Measurements from ENCODE around the gene ZNF554. TPM values are rescaled to one million over a fixed set of nuclear protein-coding genes. Genes with fewer than 3 reads are reported as not detected.

Gene ZNF554
- total and polyA plus RNA-seq, 12 donors, result 0.94 to 6.7 (median 4.7) TPM

DNA sequence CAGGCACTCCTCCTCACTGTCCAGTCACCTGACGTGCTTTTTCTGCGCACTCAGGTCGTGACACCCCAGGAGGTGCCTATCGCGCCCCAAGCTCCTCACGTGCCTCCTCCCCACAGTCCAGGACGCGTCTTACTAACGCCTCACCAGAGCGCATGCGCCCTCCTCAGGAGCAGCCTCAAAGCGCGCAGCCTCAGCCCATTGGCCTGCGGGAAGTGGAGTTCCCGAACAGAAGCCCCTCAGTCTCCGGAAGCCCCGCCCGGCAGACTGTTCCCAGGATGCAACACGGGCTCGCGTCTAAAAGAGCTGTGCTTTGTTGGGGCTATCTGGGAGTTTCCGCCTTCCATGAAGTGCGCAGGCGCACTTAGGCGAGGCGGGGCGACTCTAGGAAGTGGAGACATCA lies 39.2 kb downstream of the ZNF554 start:
- peaks cover 0 to 47% (median 15%) of the 10 kb centered on the region in 9 donors for H3K36me3 ChIP-seq
- intact Hi-C loops (cut with DNase I), result no loop called here
- peaks cover 0 to 79% (median 46%) of the 10 kb centered on the region in 11 donors for H3K9me3 ChIP-seq
- TF ChIP-seq, protein P1, sequence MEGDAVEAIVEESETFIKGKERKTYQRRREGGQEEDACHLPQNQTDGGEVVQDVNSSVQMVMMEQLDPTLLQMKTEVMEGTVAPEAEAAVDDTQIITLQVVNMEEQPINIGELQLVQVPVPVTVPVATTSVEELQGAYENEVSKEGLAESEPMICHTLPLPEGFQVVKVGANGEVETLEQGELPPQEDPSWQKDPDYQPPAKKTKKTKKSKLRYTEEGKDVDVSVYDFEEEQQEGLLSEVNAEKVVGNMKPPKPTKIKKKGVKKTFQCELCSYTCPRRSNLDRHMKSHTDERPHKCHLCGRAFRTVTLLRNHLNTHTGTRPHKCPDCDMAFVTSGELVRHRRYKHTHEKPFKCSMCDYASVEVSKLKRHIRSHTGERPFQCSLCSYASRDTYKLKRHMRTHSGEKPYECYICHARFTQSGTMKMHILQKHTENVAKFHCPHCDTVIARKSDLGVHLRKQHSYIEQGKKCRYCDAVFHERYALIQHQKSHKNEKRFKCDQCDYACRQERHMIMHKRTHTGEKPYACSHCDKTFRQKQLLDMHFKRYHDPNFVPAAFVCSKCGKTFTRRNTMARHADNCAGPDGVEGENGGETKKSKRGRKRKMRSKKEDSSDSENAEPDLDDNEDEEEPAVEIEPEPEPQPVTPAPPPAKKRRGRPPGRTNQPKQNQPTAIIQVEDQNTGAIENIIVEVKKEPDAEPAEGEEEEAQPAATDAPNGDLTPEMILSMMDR (IDR thresholded peaks at IDR 0.05), result no peak
- no peaks in the 10 kb centered on the region for H3K4me1 ChIP-seq
- DNase-seq, result no peak
- 63 to 69% methylated on average over 27 of the region's 27 CpGs for WGBS, 2 donors
- no peak overlapping the region for H3K27ac ChIP-seq
- peak in 2 of 8 donors; percentile 31 to 50 for ATAC-seq
- H3K27me3 ChIP-seq, result no peaks in the 10 kb centered on the region
- H3K4me3 ChIP-seq, result no peak overlapping the region

DNA sequence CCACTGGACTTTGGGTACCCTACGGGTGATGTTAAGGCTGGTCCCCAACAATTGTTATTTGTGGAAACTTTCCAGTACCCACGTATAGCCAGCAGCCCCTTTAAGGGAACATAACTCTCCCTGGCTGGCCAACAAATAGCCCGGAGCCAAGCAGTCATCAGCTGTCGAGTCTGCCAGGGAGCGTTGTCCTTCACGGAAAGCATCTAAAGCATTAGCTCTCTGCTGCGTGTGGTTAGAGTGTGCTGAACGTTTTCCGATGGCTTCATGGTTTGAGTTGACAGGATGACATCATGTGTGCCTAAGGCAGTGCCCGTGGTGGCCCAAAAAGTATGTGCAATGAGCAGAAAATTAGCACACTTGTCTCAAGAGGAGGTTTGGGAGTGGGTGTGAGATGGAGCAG lies 44.1 kb downstream of the ZNF554 start:
- intact Hi-C loops (cut with DNase I), result no loop called here

DNA sequence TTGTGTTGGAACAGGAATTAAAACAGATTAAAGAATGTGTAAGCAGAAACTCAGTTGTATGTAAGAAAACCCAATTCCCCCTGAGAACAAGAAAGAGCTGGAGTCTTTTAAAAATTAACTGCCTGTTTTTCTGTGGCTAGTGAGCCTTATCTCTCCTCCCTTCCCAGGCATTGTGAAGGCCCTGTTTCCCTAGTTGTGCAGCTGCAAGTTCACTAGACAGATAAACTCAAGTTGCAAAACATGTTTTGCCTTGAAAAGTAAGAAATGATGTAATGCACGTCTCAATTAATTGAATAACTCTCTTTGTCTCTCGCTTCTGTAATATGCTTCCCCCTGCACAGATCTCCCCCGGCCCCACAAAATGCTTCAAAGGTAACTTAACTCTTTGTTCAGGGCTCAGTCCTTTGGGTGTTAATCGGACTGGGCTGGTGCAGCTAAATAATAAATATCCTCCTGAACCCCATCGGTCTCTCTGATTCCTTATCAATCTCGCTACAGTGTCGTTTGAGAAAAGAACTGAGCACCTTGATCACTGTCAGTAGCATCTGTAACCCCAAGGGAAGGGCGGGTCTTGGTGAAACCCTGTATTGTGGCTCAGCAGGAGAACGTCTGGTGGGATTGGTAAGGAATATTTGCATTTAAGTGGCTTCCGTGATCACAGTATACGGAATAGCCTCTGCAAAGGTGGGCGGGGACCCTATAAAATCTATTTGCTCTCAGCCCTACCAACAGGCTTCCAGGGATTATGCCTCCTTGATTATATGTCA lies 45.8 kb downstream of the ZNF554 start:
- no peaks in the 10 kb centered on the region for H3K27me3 ChIP-seq
- H3K27ac ChIP-seq, result no peak overlapping the region
- no peak overlapping the region for H3K4me3 ChIP-seq
- ATAC-seq (no peak), DNase-seq (no peak)
- peaks cover 0 to 12% (median 0%) of the 10 kb centered on the region in 11 donors for H3K9me3 ChIP-seq
- 43 to 57% methylated on average over 12 of the region's 12 CpGs for WGBS, 2 donors
- no peaks in the 10 kb centered on the region for H3K36me3 ChIP-seq
- H3K4me1 ChIP-seq, result no peaks in the 10 kb centered on the region
- TF ChIP-seq, protein P1 (IDR thresholded peaks at IDR 0.05), result no peak
- intact Hi-C loops (cut with DNase I), result no loop called here

More for the DNA sequence above, 44.1 kb downstream of the ZNF554 start:
- TF ChIP-seq, protein P1 (IDR thresholded peaks at IDR 0.05), result no peak
- DNase-seq (no peak), ATAC-seq (peak in 3 of 8 donors; percentile 36 to 67 (median 48))
- Histone ChIP-seq H3K36me3 (peaks cover 0 to under 1% (median 0%) of the 10 kb centered on the region in 9 donors), H3K27me3 (no peaks in the 10 kb centered on the region), H3K27ac (no peak overlapping the region), H3K9me3 (peaks cover 0 to 29% (median 6%) of the 10 kb centered on the region in 11 donors), H3K4me1 (no peaks in the 10 kb centered on the region), H3K4me3 (no peak overlapping the region)
- 61 to 66% methylated on average over 10 of the region's 10 CpGs for WGBS, 2 donors

DNA sequence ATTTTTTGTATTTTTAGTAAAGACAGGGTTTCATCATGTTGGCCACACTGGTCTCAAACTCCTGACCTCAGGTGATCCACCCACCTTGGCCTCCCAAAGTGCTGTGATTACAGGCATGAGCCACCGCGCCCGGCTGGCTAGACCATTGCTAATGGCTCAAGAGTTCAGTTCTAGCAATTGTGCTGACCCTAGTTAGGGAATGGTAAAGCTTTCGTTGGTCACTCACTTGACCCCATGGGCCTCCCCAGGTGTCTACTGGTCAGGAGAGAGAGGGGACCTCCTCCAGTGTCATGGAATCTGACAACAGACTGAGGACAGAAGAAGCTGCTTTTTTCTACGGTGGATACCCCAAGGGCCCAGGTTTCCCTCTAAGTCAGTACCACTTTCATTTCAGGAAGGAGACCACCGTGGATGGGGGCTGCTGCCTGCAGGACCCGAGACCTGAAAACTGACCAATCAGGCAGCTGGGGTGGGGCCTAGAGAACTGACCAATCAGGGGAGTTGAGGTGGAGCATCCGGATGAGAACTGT lies 46.9 kb downstream of the ZNF554 start:
- Histone ChIP-seq H3K9me3 (peaks cover 0 to 8% (median 0%) of the 10 kb centered on the region in 11 donors), H3K27me3 (no peaks in the 10 kb centered on the region), H3K4me3 (no peak overlapping the region), H3K36me3 (no peaks in the 10 kb centered on the region), H3K27ac (no peak overlapping the region), H3K4me1 (no peaks in the 10 kb centered on the region)
- intact Hi-C loops (cut with DNase I), result no loop called here
- WGBS, 2 donors, result 73 to 82% methylated on average over 8 of the region's 8 CpGs
- ATAC-seq (no peak), DNase-seq (no peak)
- TF ChIP-seq, protein P1 (IDR thresholded peaks at IDR 0.05), result no peak
